ENCODE measurements around the gene ATG101. TPM values are rescaled to one million over a fixed set of nuclear protein-coding genes. Genes with fewer than 3 reads are reported as not detected.

Gene ATG101
- total and polyA plus RNA-seq, 2 of the 13 experiments (the other 11 are each of a cell fraction or from before 2014, with no cell fraction given): 58.2 to 67.7 TPM

- TF ChIP-seq CREB3 (CRISPR knock-in tag; IDR thresholded peaks at IDR 0.05) (peak; percentile 66; the same call in 1 of the 2 replicates), LBX2 (CRISPR knock-in tag; IDR thresholded peaks at IDR 0.05; ENCODE audit: borderline replicate concordance) (no peak), PITX1 (CRISPR knock-in tag; IDR thresholded peaks at IDR 0.05) (peak; percentile 55; the same call in 1 of the 2 replicates), ELF1 (CRISPR knock-in tag; IDR thresholded peaks at IDR 0.05) (peak; percentile 79), PBX3 (CRISPR knock-in tag; IDR thresholded peaks at IDR 0.05; ENCODE audit: borderline replicate concordance) (no peak), CTCF (CRISPR knock-in tag; IDR thresholded peaks at IDR 0.05) (peak; percentile 93), ZSCAN12 (CRISPR knock-in tag; IDR thresholded peaks at IDR 0.05) (0 out of 2 replicates have a peak, but pooled peaks have one; percentile 50), ZNF501 (CRISPR knock-in tag; IDR thresholded peaks at IDR 0.05) (peak; percentile 83), ETS1 (CRISPR knock-in tag; IDR thresholded peaks at IDR 0.05) (no peak), DZIP1 (CRISPR knock-in tag; IDR thresholded peaks at IDR 0.05) (no peak), ZNF280D (CRISPR knock-in tag; IDR thresholded peaks at IDR 0.05) (peak; percentile 61; the same call in 1 of the 2 replicates), SIN3B (IDR thresholded peaks at IDR 0.05; ENCODE audit: low read length) (peak; percentile 47; the same call in 1 of the 2 replicates), ZNF143 (CRISPR knock-in tag; IDR thresholded peaks at IDR 0.05) (peak; percentile 57; the same call in 1 of the 2 replicates), RCOR2 (CRISPR knock-in tag; IDR thresholded peaks at IDR 0.05) (no peak)
Observed at GRCh38 chr12:52069327-52070184, at the start of gene ATG101 (continued).

All from HepG2 (cell line).